ENCODE results near the gene TAF4B. TPM values are rescaled to one million over a fixed set of nuclear protein-coding genes. Genes with fewer than 3 reads are reported as not detected.

The TAF4B gene
- total and polyA plus RNA-seq, 7 donors, result 0.46 to 10.9 (median 6.4) TPM

DNA sequence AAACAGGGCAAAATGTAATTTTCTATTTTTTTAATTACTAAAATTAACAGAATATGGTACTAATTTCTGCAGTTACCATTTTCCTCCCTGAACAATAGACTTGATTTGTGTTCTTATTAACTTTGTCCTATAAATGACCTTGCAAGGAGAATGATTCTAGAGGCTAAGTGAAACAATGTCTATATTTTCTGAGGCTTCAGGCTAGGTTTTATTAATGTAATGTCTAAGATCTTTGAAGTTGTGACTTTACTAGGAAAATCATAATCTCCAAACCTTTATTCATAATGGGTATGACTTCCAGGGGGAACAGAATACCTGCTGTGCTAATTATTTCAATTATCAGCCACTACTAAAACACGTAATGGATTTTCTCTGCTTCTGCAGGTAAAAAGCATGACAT lies 94.4 kb downstream of the TAF4B start:
- H3K27me3 ChIP-seq, result no peaks in the 10 kb centered on the region
- no peak for DNase-seq
- WGBS, 2 donors, result 93 to 97% methylated on average over 1 of the region's 1 CpG
- intact Hi-C loops (cut with DNase I), result no loop called here
- TF ChIP-seq POLR2AphosphoS5 (IDR thresholded peaks at IDR 0.05), result no peak
- TF ChIP-seq EP300 (IDR thresholded peaks at IDR 0.05), result no peak
- TF ChIP-seq, protein P1, sequence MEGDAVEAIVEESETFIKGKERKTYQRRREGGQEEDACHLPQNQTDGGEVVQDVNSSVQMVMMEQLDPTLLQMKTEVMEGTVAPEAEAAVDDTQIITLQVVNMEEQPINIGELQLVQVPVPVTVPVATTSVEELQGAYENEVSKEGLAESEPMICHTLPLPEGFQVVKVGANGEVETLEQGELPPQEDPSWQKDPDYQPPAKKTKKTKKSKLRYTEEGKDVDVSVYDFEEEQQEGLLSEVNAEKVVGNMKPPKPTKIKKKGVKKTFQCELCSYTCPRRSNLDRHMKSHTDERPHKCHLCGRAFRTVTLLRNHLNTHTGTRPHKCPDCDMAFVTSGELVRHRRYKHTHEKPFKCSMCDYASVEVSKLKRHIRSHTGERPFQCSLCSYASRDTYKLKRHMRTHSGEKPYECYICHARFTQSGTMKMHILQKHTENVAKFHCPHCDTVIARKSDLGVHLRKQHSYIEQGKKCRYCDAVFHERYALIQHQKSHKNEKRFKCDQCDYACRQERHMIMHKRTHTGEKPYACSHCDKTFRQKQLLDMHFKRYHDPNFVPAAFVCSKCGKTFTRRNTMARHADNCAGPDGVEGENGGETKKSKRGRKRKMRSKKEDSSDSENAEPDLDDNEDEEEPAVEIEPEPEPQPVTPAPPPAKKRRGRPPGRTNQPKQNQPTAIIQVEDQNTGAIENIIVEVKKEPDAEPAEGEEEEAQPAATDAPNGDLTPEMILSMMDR (IDR thresholded peaks at IDR 0.05), result no peak
- TF ChIP-seq POLR2A (IDR thresholded peaks at IDR 0.05), result no peak
- H3K9me3 ChIP-seq, result no peaks in the 10 kb centered on the region
- no peak overlapping the region for H3K4me3 ChIP-seq
- peaks cover 0 to 9% (median 0%) of the 10 kb centered on the region in 4 donors for H3K36me3 ChIP-seq
- no peaks in the 10 kb centered on the region for H3K4me1 ChIP-seq
- H3K27ac ChIP-seq, result no peak overlapping the region

DNA sequence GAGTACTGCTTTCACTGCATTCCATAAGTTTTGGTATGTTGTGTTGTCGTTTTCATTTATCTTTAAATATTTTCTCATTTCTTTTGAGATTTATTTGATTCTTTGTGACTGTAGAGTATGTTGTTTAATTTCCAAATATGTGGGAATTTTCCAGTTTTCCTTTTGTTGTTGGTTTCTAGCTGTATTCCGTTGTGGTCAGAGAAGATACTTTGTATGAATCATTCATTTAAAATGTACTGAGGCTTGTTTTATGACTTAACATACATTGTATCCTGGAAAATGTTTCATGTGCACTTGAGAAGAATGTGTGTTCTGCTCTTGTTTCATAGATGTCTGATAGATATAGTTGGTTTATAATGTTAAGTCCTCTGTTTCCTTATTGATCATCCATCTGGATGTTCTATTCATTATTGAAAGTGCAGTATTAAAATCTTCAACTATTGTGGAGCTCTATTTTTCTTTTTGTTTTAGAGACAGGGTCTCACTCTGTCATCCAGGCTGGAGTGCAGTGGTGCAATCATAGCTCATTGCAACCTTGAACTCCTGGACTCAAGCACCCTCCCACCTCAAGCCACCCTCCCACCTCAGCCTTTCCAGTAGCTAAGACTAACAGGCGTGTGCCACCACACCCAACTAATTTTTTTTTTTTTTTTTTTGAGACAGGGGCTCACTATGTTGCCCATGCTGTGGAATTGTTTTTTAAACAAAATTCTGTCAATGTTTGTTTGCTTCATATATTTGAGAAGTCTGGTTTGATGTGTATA lies 96.8 kb downstream of the TAF4B start:
- Histone ChIP-seq H3K4me3 (no peak overlapping the region), H3K27me3 (no peaks in the 10 kb centered on the region), H3K4me1 (no peaks in the 10 kb centered on the region), H3K27ac (no peak overlapping the region), H3K9me3 (no peaks in the 10 kb centered on the region), H3K36me3 (peaks cover 0 to 20% (median 0%) of the 10 kb centered on the region in 4 donors)
- DNase-seq, result no peak
- TF ChIP-seq EP300 (IDR thresholded peaks at IDR 0.05) (no peak), POLR2AphosphoS5 (IDR thresholded peaks at IDR 0.05) (no peak), POLR2A (IDR thresholded peaks at IDR 0.05) (no peak)
- TF ChIP-seq, protein P1 (IDR thresholded peaks at IDR 0.05), result no peak
- intact Hi-C loops (cut with DNase I), result no loop called here
- WGBS, 2 donors, result 64 to 90% methylated on average over 3 of the region's 3 CpGs

DNA sequence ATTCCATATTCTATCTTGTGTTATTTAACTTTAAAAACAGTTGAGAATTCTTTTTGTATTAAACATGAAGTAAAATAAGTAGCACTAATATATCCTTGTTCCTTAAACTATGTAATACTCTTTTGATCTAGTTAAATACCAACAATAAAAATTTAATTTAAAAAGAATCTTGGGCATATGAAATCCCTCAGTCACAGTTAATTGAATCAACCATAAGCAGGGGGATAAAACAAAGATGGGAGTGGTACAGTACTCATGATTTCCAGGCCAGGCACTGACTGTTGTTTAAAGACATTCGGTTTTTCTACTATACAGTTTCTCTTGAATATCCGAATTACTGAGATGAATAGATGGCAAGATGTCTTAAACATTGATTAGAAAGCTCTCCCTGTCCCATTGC lies 99.5 kb downstream of the TAF4B start:
- Histone ChIP-seq H3K36me3 (peaks cover 0 to 32% (median 0%) of the 10 kb centered on the region in 4 donors), H3K9me3 (no peaks in the 10 kb centered on the region), H3K27me3 (no peaks in the 10 kb centered on the region), H3K4me1 (no peaks in the 10 kb centered on the region), H3K27ac (no peak overlapping the region), H3K4me3 (no peak overlapping the region)
- no peak for TF ChIP-seq EP300 (IDR thresholded peaks at IDR 0.05)
- no peak for DNase-seq
- intact Hi-C loops (cut with DNase I), result no loop called here
- WGBS, 2 donors, result 91 to 94% methylated on average over 2 of the region's 2 CpGs

DNA sequence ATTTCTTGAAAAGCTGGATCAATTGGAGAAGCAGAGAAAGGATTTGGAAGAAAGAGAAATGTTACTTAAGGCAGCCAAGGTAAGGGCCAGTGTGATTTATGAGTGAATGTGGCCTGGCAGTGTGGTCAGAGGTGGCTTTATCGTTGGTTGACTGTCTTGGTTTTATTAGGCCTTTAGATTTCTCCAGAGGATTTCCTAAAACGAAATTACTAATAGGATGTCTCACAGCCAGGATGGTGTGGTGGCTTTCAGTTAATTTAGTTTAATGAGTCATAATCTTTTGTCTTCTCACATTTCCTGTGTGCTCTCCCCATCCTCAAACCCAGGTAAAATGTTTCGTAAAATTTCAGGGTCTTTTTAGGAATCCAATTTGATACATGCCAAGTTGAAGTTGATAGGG lies 100.8 kb downstream of the TAF4B start:
- intact Hi-C loops (cut with DNase I), result no loop called here
- Histone ChIP-seq H3K4me3 (no peak overlapping the region), H3K27me3 (no peaks in the 10 kb centered on the region), H3K9me3 (no peaks in the 10 kb centered on the region), H3K27ac (no peak overlapping the region), H3K4me1 (no peaks in the 10 kb centered on the region), H3K36me3 (peaks cover 0 to 24% (median 0%) of the 10 kb centered on the region in 4 donors)
- TF ChIP-seq, protein P1 (IDR thresholded peaks at IDR 0.05), result no peak
- TF ChIP-seq POLR2AphosphoS5 (IDR thresholded peaks at IDR 0.05) (no peak), EP300 (IDR thresholded peaks at IDR 0.05) (no peak), POLR2A (IDR thresholded peaks at IDR 0.05) (no peak)
- DNase-seq, result no peak
- WGBS, 2 donors, result 82 to 83% methylated on average over 3 of the region's 3 CpGs

DNA sequence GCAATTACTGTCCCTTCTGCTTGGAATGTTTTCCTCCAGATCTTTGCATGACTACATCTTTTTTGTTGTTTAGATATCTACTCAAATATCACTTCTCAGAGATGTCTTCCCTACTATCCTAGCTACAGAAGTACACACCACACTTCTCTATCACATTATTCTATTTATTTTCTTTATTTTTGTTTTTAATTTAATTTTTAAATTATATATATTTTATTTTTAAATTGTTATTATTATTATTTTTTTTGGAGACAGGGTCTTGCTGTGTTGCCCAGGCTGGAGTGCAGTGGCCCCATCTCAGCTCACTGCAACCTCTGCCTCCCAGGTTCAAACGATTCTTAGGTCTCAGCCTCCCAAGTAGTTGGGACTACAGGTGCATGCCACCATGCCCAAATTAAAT lies 106.7 kb downstream of the TAF4B start:
- peaks cover 0 to 26% (median 22%) of the 10 kb centered on the region in 4 donors for H3K4me1 ChIP-seq
- no peak overlapping the region for H3K27ac ChIP-seq
- intact Hi-C loops (cut with DNase I), result no loop called here
- TF ChIP-seq POLR2AphosphoS5 (IDR thresholded peaks at IDR 0.05) (no peak), EP300 (IDR thresholded peaks at IDR 0.05) (no peak), POLR2A (IDR thresholded peaks at IDR 0.05) (no peak)
- TF ChIP-seq, protein P1 (IDR thresholded peaks at IDR 0.05), result no peak
- peaks cover 0 to 13% (median 0%) of the 10 kb centered on the region in 4 donors for H3K36me3 ChIP-seq
- DNase-seq, result no peak
- 98 to 100% methylated on average over 1 of the region's 1 CpG for WGBS, 2 donors
- no peaks in the 10 kb centered on the region for H3K27me3 ChIP-seq
- no peak overlapping the region for H3K4me3 ChIP-seq
- no peaks in the 10 kb centered on the region for H3K9me3 ChIP-seq

All from sigmoid colon (tissue), 7 donors.